Osteoblast (primary cell): ENCODE data around the gene ASMTL. TPM values are rescaled to one million over a fixed set of nuclear protein-coding genes. Genes with fewer than 3 reads are reported as not detected.
A peak's percentile ranks its signal among the peaks of the same experiment; 100 is the strongest.

Source experiments
- DNase-seq: peaks from one replicate; pipeline ENCODE4 v3.0.0; 2011; ENCODE audit warnings: low spot score, mixed read lengths; ENCODE audit not compliant: insufficient read length; ENCODE audit errors: missing footprints
- H2AFZ ChIP-seq: 2 replicates; pipeline ENCODE4 v1.6.0; 2011; ENCODE audit warnings: mild to moderate bottlenecking, low read length
- H3K27ac ChIP-seq: 2 replicates; pipeline ENCODE4 v1.5.1; 2011; ENCODE audit warnings: mild to moderate bottlenecking, low read depth, low read length, moderate library complexity
- H3K27me3 ChIP-seq: 2 replicates; pipeline ENCODE4 v1.6.0; 2012; ENCODE audit warnings: mild to moderate bottlenecking, control low read depth, inconsistent platforms, low read length, moderate library complexity; ENCODE audit not compliant: insufficient read depth
- H3K36me3 ChIP-seq: 2 replicates; pipeline ENCODE4 v1.5.1; 2011; ENCODE audit warnings: mild to moderate bottlenecking, low read length, control low read depth, moderate library complexity; ENCODE audit not compliant: insufficient read depth
- H3K4me1 ChIP-seq: 2 replicates; pipeline ENCODE4 v1.5.1; 2011; ENCODE audit warnings: mild to moderate bottlenecking, low read length, control low read depth, moderate library complexity; ENCODE audit not compliant: insufficient read depth
- H3K4me2 ChIP-seq: 2 replicates; pipeline ENCODE4 v1.6.0; 2011; ENCODE audit warnings: mild to moderate bottlenecking, low read length; ENCODE audit not compliant: insufficient read depth
- H3K4me3 ChIP-seq: fragments of 200-600 bp; sonication (generic); 3 replicates; pipeline ENCODE4 v1.5.1; 2012; ENCODE audit warnings: mild to moderate bottlenecking, low read length, inconsistent platforms; ENCODE audit not compliant: insufficient read depth
- H3K79me2 ChIP-seq: 2 replicates; pipeline ENCODE4 v1.6.0; 2012; ENCODE audit warnings: mild to moderate bottlenecking, low read length, control low read depth, inconsistent platforms; ENCODE audit not compliant: insufficient read depth
- H3K9me3 ChIP-seq: 2 replicates; pipeline ENCODE4 v1.5.1; 2011; ENCODE audit warnings: low read depth, low read length, control low read depth
- H4K20me1 ChIP-seq: 2 replicates; pipeline ENCODE4 v1.6.0; 2012; ENCODE audit warnings: mild to moderate bottlenecking, low read length, control low read depth; ENCODE audit not compliant: insufficient read depth
- CTCF ChIP-seq: IDR thresholded peaks from 2 replicates; pipeline ENCODE4 v1.5.1; 2011; ENCODE audit warnings: mild to moderate bottlenecking, low read depth, low read length, moderate library complexity; ENCODE audit errors: extremely low read depth
- total RNA-seq: library from RNA; depleted of rRNA; stranded (reverse); fragments of >200 nt; gene quantifications from 2 replicates; pipeline ENCODE4 v1.2.3, GENCODE V29; 2012

ASMTL gene
- total RNA-seq, 1 donor: 24.6 TPM

- no peaks in the 10 kb centered on the region for H4K20me1 ChIP-seq
- H3K4me3 ChIP-seq: no peak overlapping the region
- no peak overlapping the region for H3K27ac ChIP-seq
- no peak overlapping the region for H3K4me2 ChIP-seq
- no peaks in the 10 kb centered on the region for H3K9me3 ChIP-seq
- H3K79me2 ChIP-seq: no peaks in the 10 kb centered on the region
- no peaks in the 10 kb centered on the region for H3K36me3 ChIP-seq
- no peaks in the 10 kb centered on the region for H3K4me1 ChIP-seq
- H3K27me3 ChIP-seq: peaks cover 5% of the 10 kb centered on the region
- H2AFZ ChIP-seq: no peak overlapping the region
- TF ChIP-seq CTCF: no peak
- DNase-seq: no peak
Measured at GRCh38 chrX:1472975-1473374, 20.3 kb upstream of the ASMTL start.

GRCh38 chrX:1468250-1468772 lies 15.6 kb upstream of the ASMTL start:
- TF ChIP-seq CTCF: no peak
- no peak overlapping the region for H2AFZ ChIP-seq
- peaks cover 41% of the 10 kb centered on the region for H3K27me3 ChIP-seq
- no peaks in the 10 kb centered on the region for H4K20me1 ChIP-seq
- peaks cover under 1% of the 10 kb centered on the region for H3K4me1 ChIP-seq
- H3K4me2 ChIP-seq: no peak overlapping the region
- H3K79me2 ChIP-seq: no peaks in the 10 kb centered on the region
- no peaks in the 10 kb centered on the region for H3K9me3 ChIP-seq
- H3K36me3 ChIP-seq: no peaks in the 10 kb centered on the region
- no peak overlapping the region for H3K27ac ChIP-seq
- H3K4me3 ChIP-seq: no peak overlapping the region
- DNase-seq: peak; percentile 94

- TF ChIP-seq CTCF: no peak
- Histone ChIP-seq H3K4me2 (peak overlapping the region; percentile 55), H3K4me1 (peaks cover 11% of the 10 kb centered on the region), H4K20me1 (no peaks in the 10 kb centered on the region), H3K9me3 (no peaks in the 10 kb centered on the region), H3K27ac (no peak overlapping the region), H3K79me2 (no peaks in the 10 kb centered on the region), H2AFZ (no peak overlapping the region), H3K4me3 (peak overlapping the region; percentile 33), H3K27me3 (peaks cover 41% of the 10 kb centered on the region), H3K36me3 (no peaks in the 10 kb centered on the region)
- no peak for DNase-seq
Measured at GRCh38 chrX:1466971-1467561, 14.4 kb upstream of the ASMTL start.

- H3K4me1 ChIP-seq: peaks cover 11% of the 10 kb centered on the region
- no peaks in the 10 kb centered on the region for H3K9me3 ChIP-seq
- no peak for DNase-seq
Measured at GRCh38 chrX:1466232-1466661, 13.5 kb upstream of the ASMTL start.

More at GRCh38 chrX:1466232-1466661, 13.5 kb upstream of the ASMTL start:
- no peaks in the 10 kb centered on the region for H3K36me3 ChIP-seq
- no peak overlapping the region for H3K27ac ChIP-seq
- no peak for TF ChIP-seq CTCF
- no peak overlapping the region for H3K4me2 ChIP-seq
- H3K27me3 ChIP-seq: peaks cover 41% of the 10 kb centered on the region
- no peak overlapping the region for H3K4me3 ChIP-seq
- H3K79me2 ChIP-seq: no peaks in the 10 kb centered on the region
- H4K20me1 ChIP-seq: no peaks in the 10 kb centered on the region
- H2AFZ ChIP-seq: no peak overlapping the region
